ENCODE data around the gene ZNF724.

- TF ChIP-seq RXRA (IDR thresholded peaks at IDR 0.05; ENCODE audit: insufficient read depth, low read depth, low read length): no peak
- peak; percentile 91 for TF ChIP-seq PHF8 (conservative IDR thresholded peaks at IDR 0.05; ENCODE audit: low read depth, low read length)
- no peak for TF ChIP-seq CTBP2 (IDR thresholded peaks at IDR 0.05; ENCODE audit: borderline replicate concordance, insufficient read depth, insufficient read length, low read length)
Measured at GRCh38 chr19:23249911-23250649, at the start of gene ZNF724.

All from H1 (cell line).